GM18505 (cell line): Measurements from ENCODE around the gene HAPLN2.

Source experiments
- ATAC-seq: cut with Tn5 transposase; IDR thresholded peaks from one replicate; pipeline ENCODE4 v1.9.1; 2021; ENCODE audit not compliant: unreplicated experiment
- POLR2A ChIP-seq: IDR thresholded peaks from 4 replicates; pipeline ENCODE4 v1.6.1; 2011; ENCODE audit warnings: borderline replicate concordance; ENCODE audit not compliant: insufficient read depth, insufficient read length; ENCODE audit errors: extremely low read depth

The HAPLN2 gene

DNA sequence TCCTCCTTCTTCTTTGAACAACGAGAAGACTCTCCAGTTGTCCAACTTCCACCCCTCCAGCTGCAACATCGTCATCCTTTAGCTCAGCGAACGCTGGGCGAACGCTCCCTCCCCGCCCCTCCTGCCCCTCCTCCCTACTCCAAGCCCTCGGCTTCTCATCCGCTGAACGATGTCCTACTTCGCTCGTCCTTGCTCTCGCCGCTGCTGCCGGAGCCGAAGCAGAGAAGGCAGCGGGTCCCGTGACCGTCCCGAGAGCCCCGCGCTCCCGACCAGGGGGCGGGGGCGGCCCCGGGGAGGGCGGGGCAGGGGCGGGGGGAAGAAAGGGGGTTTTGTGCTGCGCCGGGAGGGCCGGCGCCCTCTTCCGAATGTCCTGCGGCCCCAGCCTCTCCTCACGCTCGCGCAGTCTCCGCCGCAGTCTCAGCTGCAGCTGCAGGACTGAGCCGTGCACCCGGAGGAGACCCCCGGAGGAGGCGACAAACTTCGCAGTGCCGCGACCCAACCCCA lies 22.6 kb downstream of the HAPLN2 start, which contains the start of gene BCAN:
Gene BCAN, plus strand, starts transcription at position 357 of the 504 bp plus-strand sequence. CDS start 3,938 bp downstream, outside the sequence.
- no peak for TF ChIP-seq POLR2A
- no peak for ATAC-seq

DNA sequence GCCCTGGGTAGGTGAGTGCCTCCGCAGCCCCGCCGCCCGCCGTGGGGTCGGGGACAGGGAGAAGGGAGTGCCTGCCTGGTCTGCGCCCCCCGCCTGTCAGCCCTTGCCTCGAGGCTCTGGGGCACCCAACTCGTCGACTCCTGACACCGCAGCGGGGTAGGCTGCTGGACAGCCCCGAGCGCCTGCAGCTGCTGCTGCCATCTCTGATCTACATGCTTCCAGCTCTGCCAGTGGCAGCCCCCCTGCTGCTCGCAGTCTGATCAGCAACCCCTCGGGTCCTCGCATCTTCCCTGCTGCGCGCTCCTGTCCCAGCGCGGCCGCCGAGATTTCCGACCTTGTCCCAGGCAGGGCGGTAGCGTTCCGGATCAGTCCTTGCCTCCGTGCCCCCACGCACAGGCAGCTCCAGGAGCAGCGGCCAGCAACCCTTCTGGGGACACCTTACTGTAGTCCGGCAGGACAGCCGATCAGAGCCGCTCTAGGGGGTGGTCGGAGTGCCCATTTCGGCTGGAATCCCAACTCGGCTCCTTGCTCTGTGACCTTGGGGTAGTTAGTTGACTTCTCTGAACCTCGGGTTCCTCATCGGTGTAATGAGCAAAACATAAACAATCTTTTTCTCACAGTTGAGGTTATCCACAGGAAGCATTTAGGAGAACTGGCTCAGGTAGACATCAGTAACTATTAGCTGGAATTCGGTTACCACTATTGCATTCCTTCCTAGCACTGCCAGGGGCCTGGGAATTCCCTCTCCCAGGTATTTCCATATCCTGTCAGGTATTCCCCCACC lies 23.2 kb downstream of the HAPLN2 start:
- no peak for TF ChIP-seq POLR2A
- ATAC-seq, result no peak

DNA sequence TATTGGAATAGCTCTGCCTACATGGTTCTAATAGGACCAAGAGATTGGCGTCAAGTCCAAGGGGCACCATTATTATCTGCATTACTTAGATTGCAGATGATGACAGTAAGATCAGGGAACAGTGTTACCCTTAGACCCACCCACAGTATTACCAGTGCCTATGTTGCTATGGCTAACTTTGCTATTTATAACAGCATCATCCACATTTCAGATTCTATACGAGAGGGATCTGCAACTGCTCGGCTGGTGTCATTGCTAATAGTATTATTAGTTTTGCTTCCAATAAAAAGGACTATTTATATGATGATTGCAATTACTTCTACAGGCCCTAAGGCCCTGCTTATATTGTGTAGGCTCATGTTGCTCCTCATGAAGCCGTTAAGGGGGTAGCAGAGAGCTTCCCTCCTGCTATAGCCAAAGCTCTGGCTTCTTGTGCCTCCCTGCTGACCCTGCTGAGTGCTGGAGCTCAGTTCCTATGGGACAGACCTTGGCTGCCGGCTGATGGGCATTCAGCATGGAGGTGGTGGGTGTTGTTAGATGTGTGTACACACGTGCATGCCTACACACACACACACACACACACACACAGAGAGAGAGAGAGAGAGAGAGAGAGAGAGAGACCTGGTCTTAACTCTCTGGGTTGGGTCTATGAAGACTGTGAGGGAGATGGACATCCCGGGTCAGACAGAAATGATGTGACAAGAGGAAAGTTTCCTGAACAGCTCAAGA lies 24.0 kb downstream of the HAPLN2 start:
- TF ChIP-seq POLR2A, result no peak
- ATAC-seq, result no peak

DNA sequence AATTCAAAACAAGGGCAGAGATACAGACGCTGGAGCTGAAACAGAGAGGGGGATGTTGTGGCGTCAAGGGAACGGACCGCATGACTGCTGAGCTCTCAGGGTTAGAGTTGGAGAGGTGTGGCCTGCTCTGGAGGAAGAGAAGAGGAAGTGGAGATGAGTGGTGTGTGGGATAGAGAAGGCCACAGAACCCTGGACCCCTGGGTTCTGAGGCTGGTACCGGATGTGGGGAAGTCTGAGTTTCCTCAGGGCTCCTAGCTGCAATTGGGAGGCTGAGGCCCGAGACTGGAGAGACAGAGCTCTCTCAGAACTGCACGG lies 24.5 kb downstream of the HAPLN2 start:
- no peak for TF ChIP-seq POLR2A

DNA sequence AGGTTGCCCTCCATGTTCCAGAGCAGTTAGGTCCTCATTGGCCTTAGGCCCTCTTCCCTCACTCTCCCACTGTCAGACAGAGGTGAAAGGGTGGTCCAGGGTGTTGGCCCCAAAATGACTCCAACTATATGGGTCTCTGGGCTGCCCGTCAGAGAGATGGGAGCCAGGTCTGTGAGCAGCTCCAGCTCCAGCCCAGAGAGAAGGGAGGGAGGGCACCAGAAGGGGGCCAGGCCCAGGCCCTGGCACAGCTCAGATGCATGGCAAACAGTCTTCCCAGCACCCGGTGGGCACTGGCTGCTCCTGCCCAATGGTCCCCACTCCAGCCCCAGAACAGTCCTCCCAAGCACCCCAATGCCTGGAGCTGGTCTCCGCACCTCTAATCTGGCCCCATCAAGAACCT lies 24.9 kb downstream of the HAPLN2 start:
- no peak for TF ChIP-seq POLR2A
- ATAC-seq, result no peak

More for the DNA sequence above, 24.5 kb downstream of the HAPLN2 start:
- ATAC-seq, result no peak

DNA sequence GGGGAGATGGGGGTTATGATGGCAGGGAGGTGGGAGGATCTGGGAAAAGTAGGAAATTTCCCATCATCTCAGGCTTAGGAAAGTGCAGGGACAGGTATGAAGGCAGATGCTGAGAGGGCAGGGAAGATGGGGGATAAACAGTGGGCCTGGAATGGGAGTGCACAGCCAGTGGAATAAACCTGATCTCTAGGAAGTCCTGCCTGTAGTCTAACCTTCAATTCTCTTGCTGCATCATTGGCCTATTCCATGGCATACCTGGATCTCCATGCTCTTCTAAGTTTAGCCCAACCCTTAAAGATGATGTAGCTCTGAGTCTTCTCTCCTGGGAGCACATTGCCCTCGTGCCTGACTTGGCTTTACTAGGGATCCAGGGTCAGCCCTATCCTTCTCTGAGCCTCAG lies 25.4 kb downstream of the HAPLN2 start:
- no peak for TF ChIP-seq POLR2A
- no peak for ATAC-seq

DNA sequence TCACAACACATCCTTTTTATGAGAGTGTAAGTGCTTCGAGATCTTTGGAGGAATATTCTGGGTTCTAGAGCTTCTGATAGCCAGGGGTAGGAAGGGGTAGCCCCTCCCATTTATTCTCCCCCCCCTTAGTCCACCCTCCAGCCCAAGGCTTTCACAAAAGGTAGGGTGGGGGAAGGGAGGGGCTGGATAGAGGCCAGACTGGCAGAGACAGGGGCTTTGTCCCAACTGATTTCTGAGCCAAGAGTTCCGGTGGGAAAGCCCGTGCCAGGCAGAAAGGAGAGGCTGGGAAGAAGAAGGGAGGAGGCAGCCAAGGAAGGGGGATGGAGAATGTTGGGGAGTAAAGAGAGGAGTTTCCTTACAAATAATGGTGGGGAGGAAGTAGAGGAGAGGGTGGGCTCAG lies 25.8 kb downstream of the HAPLN2 start:
- TF ChIP-seq POLR2A, result no peak
- no peak for ATAC-seq

DNA sequence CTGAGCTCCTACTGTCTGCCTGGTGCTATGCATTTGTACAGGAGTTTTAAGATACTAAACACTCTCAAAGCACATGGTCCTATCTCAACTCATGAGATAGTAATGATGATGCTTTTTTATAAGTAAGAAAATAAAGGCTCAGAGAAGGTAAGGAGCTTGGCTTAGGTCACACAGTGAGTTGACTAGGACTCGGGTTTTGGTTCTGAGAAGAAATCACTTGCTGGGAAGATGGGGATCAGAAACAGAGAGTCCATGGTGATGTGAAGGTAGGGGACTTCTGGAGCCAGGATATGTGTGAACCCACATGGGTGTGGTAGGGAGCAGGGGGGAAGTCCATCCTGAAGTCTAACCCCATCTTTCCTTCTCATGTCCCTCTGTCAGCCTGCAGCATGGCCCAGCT lies 26.5 kb downstream of the HAPLN2 start:
- TF ChIP-seq POLR2A, result no peak
- ATAC-seq, result no peak

DNA sequence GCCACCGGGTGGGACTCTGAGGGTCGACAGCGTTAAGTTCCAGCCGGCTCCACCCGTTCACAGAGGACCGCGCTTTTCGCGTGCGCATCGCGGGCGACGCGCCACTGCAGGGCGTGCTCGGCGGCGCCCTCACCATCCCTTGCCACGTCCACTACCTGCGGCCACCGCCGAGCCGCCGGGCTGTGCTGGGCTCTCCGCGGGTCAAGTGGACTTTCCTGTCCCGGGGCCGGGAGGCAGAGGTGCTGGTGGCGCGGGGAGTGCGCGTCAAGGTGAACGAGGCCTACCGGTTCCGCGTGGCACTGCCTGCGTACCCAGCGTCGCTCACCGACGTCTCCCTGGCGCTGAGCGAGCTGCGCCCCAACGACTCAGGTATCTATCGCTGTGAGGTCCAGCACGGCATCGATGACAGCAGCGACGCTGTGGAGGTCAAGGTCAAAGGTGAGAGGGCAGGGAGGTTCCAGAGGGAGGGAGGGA lies 27.6 kb downstream of the HAPLN2 start:
- ATAC-seq, result no peak
- TF ChIP-seq POLR2A, result no peak

DNA sequence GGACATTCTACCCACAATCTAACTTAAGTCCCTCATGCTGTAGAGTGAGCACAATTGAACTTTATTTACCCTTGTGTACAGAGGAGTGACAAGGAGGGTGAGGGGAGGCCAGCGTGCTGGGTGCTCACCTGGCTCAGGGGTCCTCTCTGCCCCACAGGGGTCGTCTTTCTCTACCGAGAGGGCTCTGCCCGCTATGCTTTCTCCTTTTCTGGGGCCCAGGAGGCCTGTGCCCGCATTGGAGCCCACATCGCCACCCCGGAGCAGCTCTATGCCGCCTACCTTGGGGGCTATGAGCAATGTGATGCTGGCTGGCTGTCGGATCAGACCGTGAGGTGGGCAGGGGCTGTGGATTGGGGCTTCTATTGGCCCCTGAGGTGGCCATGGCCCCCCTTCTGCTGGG lies 28.1 kb downstream of the HAPLN2 start:
- no peak for ATAC-seq
- no peak for TF ChIP-seq POLR2A

DNA sequence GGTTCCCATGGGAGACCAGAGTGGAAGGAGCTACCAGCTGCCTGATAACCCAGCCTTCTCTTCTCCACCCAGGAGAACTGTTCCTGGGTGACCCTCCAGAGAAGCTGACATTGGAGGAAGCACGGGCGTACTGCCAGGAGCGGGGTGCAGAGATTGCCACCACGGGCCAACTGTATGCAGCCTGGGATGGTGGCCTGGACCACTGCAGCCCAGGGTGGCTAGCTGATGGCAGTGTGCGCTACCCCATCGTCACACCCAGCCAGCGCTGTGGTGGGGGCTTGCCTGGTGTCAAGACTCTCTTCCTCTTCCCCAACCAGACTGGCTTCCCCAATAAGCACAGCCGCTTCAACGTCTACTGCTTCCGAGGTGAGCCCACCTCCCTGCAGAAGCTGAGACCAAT lies 29.3 kb downstream of the HAPLN2 start:
- TF ChIP-seq POLR2A, result no peak
- no peak for ATAC-seq

DNA sequence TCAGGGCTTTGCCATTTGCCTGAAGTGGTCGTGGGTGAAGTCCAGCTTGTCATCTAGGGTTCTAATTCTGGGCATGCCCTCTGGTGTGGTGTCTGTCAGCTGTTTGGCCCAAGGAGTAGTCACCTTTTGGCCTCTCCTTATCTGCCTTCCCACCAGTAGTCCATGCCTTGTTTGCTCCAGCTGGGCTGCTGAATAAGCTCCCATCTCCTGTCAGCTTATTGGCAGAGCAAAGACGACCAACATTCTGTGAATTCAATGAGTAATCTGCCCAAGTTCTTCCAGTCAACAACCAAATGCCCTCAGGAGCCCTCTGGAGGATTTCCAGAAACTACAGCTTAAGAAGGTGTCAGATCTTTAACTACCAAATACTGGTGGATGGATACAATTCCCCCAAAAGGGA lies 29.7 kb downstream of the HAPLN2 start:
- ATAC-seq, result no peak
- no peak for TF ChIP-seq POLR2A

DNA sequence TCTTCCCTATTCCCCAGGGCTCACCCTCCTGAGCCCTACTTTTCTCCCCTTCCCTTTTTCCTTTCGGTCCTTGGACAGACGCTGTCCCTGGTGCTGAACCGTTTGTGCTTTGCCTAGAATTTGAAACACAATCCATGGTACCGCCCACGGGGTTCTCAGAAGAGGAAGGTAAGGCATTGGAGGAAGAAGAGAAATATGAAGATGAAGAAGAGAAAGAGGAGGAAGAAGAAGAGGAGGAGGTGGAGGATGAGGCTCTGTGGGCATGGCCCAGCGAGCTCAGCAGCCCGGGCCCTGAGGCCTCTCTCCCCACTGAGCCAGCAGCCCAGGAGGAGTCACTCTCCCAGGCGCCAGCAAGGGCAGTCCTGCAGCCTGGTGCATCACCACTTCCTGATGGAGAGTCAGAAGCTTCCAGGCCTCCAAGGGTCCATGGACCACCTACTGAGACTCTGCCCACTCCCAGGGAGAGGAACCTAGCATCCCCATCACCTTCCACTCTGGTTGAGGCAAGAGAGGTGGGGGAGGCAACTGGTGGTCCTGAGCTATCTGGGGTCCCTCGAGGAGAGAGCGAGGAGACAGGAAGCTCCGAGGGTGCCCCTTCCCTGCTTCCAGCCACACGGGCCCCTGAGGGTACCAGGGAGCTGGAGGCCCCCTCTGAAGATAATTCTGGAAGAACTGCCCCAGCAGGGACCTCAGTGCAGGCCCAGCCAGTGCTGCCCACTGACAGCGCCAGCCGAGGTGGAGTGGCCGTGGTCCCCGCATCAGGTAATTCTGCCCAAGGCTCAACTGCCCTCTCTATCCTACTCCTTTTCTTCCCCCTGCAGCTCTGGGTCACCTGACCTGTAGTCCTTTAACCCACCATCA lies 33.1 kb downstream of the HAPLN2 start:
- TF ChIP-seq POLR2A, result no peak
- no peak for ATAC-seq
